MG63 (cell line): ENCODE measurements around the gene NFATC2. TPM values are rescaled to one million over a fixed set of nuclear protein-coding genes. Genes with fewer than 3 reads are reported as not detected.
A peak's percentile ranks its signal among the peaks of the same experiment; 100 is the strongest.
"Not testable (repeated sequence)": the region's sequence is repeated elsewhere in the genome, so short reads cannot be mapped to it uniquely, and the experiment has no call there.

Source experiments
- DNase-seq: peaks from one replicate; pipeline ENCODE4 v3.0.0-alpha.2; 2020
- H3K27me3 ChIP-seq: fragments of 250-450 bp; sonication (Bioruptor Pico); 2 replicates; pipeline ENCODE4 v1.5.1; 2020; ENCODE audit warnings: mild to moderate bottlenecking, moderate library complexity
- H3K36me3 ChIP-seq: fragments of 250-450 bp; sonication (Bioruptor Pico); 2 replicates; pipeline ENCODE4 v1.5.1; 2020; ENCODE audit warnings: mild to moderate bottlenecking, moderate library complexity
- H3K4me3 ChIP-seq: fragments of 250-450 bp; sonication (Bioruptor Pico); 2 replicates; pipeline ENCODE4 v1.5.1; 2020; ENCODE audit warnings: mild to moderate bottlenecking, moderate library complexity
- H3K9me3 ChIP-seq: fragments of 250-450 bp; sonication (Bioruptor Pico); 2 replicates; pipeline ENCODE4 v1.5.1; 2020; ENCODE audit warnings: mild to moderate bottlenecking, moderate library complexity
- total RNA-seq: library from RNA; depleted of rRNA; stranded (reverse); fragments of >200 nt; shearing (Covaris generic); gene quantifications from 2 replicates; pipeline ENCODE4 v1.2.3, GENCODE V29; 2014; ENCODE audit warnings: low replicate concordance

NFATC2 gene
- total RNA-seq, 1 experiment from 2014 or later: not detected

GRCh38 chr20:51553897-51554486 is 11.5 kb upstream of the NFATC2 start:
- DNase-seq: no peak
- Histone ChIP-seq H3K9me3 (no peaks in the 10 kb centered on the region), H3K36me3 (no peaks in the 10 kb centered on the region), H3K27me3 (no peaks in the 10 kb centered on the region; the same call in 1 of the 2 replicates), H3K4me3 (no peak overlapping the region)

GRCh38 chr20:51551186-51551585 is 8.7 kb upstream of the NFATC2 start:
- no peaks in the 10 kb centered on the region for H3K9me3 ChIP-seq
- H3K4me3 ChIP-seq: no peak overlapping the region
- DNase-seq: no peak
- no peaks in the 10 kb centered on the region for H3K36me3 ChIP-seq
- 0 out of 2 replicates have a peak, but pooled peaks cover under 1% of the 10 kb centered on the region for H3K27me3 ChIP-seq

GRCh38 chr20:51549474-51549873 is 7.0 kb upstream of the NFATC2 start:
- peaks cover 3% of the 10 kb centered on the region; the same call in 1 of the 2 replicates for H3K27me3 ChIP-seq
- no peak for DNase-seq
- no peaks in the 10 kb centered on the region for H3K9me3 ChIP-seq
- H3K36me3 ChIP-seq: no peaks in the 10 kb centered on the region
- H3K4me3 ChIP-seq: no peak overlapping the region

- Histone ChIP-seq H3K36me3 (no peaks in the 10 kb centered on the region), H3K9me3 (no peaks in the 10 kb centered on the region), H3K27me3 (peaks cover 3% of the 10 kb centered on the region; the same call in 1 of the 2 replicates), H3K4me3 (no peak overlapping the region)
- no peak for DNase-seq
Measured at GRCh38 chr20:51547951-51548350, 5.4 kb upstream of the NFATC2 start.

- no peak for DNase-seq
- no peaks in the 10 kb centered on the region for H3K9me3 ChIP-seq
- H3K4me3 ChIP-seq: no peak overlapping the region
- H3K36me3 ChIP-seq: no peaks in the 10 kb centered on the region
- peaks cover 3% of the 10 kb centered on the region; the same call in 1 of the 2 replicates for H3K27me3 ChIP-seq
Measured at GRCh38 chr20:51545515-51545914, 3.0 kb upstream of the NFATC2 start.

GRCh38 chr20:51543422-51543788 is 886 bp upstream of the NFATC2 start:
- H3K4me3 ChIP-seq: no peak overlapping the region
- H3K9me3 ChIP-seq: no peaks in the 10 kb centered on the region; the same call in 1 of the 2 replicates
- no peaks in the 10 kb centered on the region for H3K36me3 ChIP-seq
- peaks cover 3% of the 10 kb centered on the region; the same call in 1 of the 2 replicates for H3K27me3 ChIP-seq
- DNase-seq: no peak

GRCh38 chr20:51542033-51542570 is 417 bp downstream of the NFATC2 start:
- Histone ChIP-seq H3K27me3 (peaks cover 3% of the 10 kb centered on the region; the same call in 1 of the 2 replicates), H3K36me3 (no peaks in the 10 kb centered on the region), H3K9me3 (no peaks in the 10 kb centered on the region; the same call in 1 of the 2 replicates), H3K4me3 (no peak overlapping the region)
- no peak for DNase-seq

GRCh38 chr20:51541189-51542032 is 1.1 kb downstream of the NFATC2 start:
- H3K27me3 ChIP-seq: peaks cover 3% of the 10 kb centered on the region; the same call in 1 of the 2 replicates
- no peaks in the 10 kb centered on the region for H3K36me3 ChIP-seq
- H3K9me3 ChIP-seq: no peaks in the 10 kb centered on the region; the same call in 1 of the 2 replicates
- H3K4me3 ChIP-seq: no peak overlapping the region
- no peak for DNase-seq

GRCh38 chr20:51540580-51540979 is 1.9 kb downstream of the NFATC2 start:
- H3K9me3 ChIP-seq: no peaks in the 10 kb centered on the region; the same call in 1 of the 2 replicates
- H3K36me3 ChIP-seq: no peaks in the 10 kb centered on the region
- H3K27me3 ChIP-seq: no peaks in the 10 kb centered on the region
- no peak for DNase-seq
- no peak overlapping the region for H3K4me3 ChIP-seq

- not testable (repeated sequence) for H3K9me3 ChIP-seq, DNase-seq, H3K36me3 ChIP-seq, H3K27me3 ChIP-seq, H3K4me3 ChIP-seq
Measured at GRCh38 chr20:51540074-51540473, 2.4 kb downstream of the NFATC2 start.

GRCh38 chr20:51536116-51537069 is 6.1 kb downstream of the NFATC2 start:
- no peaks in the 10 kb centered on the region; the same call in 1 of the 2 replicates for H3K9me3 ChIP-seq
- no peak overlapping the region for H3K4me3 ChIP-seq
- DNase-seq: no peak
- H3K36me3 ChIP-seq: no peaks in the 10 kb centered on the region
- H3K27me3 ChIP-seq: no peaks in the 10 kb centered on the region

GRCh38 chr20:51535674-51536073 is 6.8 kb downstream of the NFATC2 start:
- H3K27me3 ChIP-seq: no peaks in the 10 kb centered on the region
- no peak for DNase-seq
- no peaks in the 10 kb centered on the region; the same call in 1 of the 2 replicates for H3K9me3 ChIP-seq
- no peak overlapping the region for H3K4me3 ChIP-seq
- H3K36me3 ChIP-seq: no peaks in the 10 kb centered on the region

- Histone ChIP-seq H3K36me3 (no peaks in the 10 kb centered on the region), H3K4me3 (no peak overlapping the region), H3K9me3 (no peaks in the 10 kb centered on the region; the same call in 1 of the 2 replicates), H3K27me3 (no peaks in the 10 kb centered on the region)
- no peak for DNase-seq
Measured at GRCh38 chr20:51535075-51535386, 7.5 kb downstream of the NFATC2 start.

- no peaks in the 10 kb centered on the region for H3K36me3 ChIP-seq
Measured at GRCh38 chr20:51533291-51534172, 9.0 kb downstream of the NFATC2 start.

GRCh38 chr20:51532577-51533191 is 9.8 kb downstream of the NFATC2 start:
- Histone ChIP-seq H3K9me3 (no peaks in the 10 kb centered on the region), H3K36me3 (no peaks in the 10 kb centered on the region), H3K27me3 (no peaks in the 10 kb centered on the region), H3K4me3 (no peak overlapping the region)
- peak; percentile 63 for DNase-seq

More at GRCh38 chr20:51533291-51534172, 9.0 kb downstream of the NFATC2 start:
- Histone ChIP-seq H3K27me3 (no peaks in the 10 kb centered on the region), H3K9me3 (no peaks in the 10 kb centered on the region; the same call in 1 of the 2 replicates), H3K4me3 (no peak overlapping the region)
- no peak for DNase-seq
